ENCODE results near the gene TCF7L1. TPM values are rescaled to one million over a fixed set of nuclear protein-coding genes. Genes with fewer than 3 reads are reported as not detected.

The TCF7L1 gene
- total RNA-seq, 1 donor from 2014 or later, result 1.4 TPM

GRCh38 chr2:85344356-85344954 lies 211.3 kb downstream of the TCF7L1 start:
- DNase-seq (ENCODE audit: low read depth), result no peak
- no peak for TF ChIP-seq CTCF (conservative IDR thresholded peaks at IDR 0.05; ENCODE audit: low read depth, low read length)
- H3K4me3 ChIP-seq (ENCODE audit: low read depth, low read length), result no peak overlapping the region

- no peak overlapping the region for H3K4me3 ChIP-seq (ENCODE audit: low read depth, low read length)
- DNase-seq (ENCODE audit: low read depth), result no peak
- no peak for TF ChIP-seq CTCF (conservative IDR thresholded peaks at IDR 0.05; ENCODE audit: low read depth, low read length)
Observed at GRCh38 chr2:85347599-85347998, 214.4 kb downstream of the TCF7L1 start.

- DNase-seq (ENCODE audit: low read depth), result no peak
- no peak for TF ChIP-seq CTCF (conservative IDR thresholded peaks at IDR 0.05; ENCODE audit: low read depth, low read length)
- peak overlapping the region; percentile 99 for H3K4me3 ChIP-seq (ENCODE audit: low read depth, low read length)
Observed at GRCh38 chr2:85353876-85354285, 220.7 kb downstream of the TCF7L1 start.

GRCh38 chr2:85354286-85355072 lies 221.3 kb downstream of the TCF7L1 start, which contains the start of the genes ELMOD3 and RETSAT:
Gene ELMOD3 (plus strand): TSS chr2:85354769. CDS start chr2:85357199, 2,430 bp downstream.
Gene RETSAT (minus strand): TSS chr2:85354528. CDS start chr2:85354507, 21 bp downstream.
- TF ChIP-seq CTCF (conservative IDR thresholded peaks at IDR 0.05; ENCODE audit: low read depth, low read length), result no peak
- DNase-seq (ENCODE audit: low read depth), result peak; percentile 95
- peak within 1 kb of the TSS; percentile 99 for H3K4me3 ChIP-seq (ENCODE audit: low read depth, low read length)

GRCh38 chr2:85355073-85355410 lies 221.8 kb downstream of the TCF7L1 start:
- TF ChIP-seq CTCF (conservative IDR thresholded peaks at IDR 0.05; ENCODE audit: low read depth, low read length), result no peak
- no peak for DNase-seq (ENCODE audit: low read depth)

GRCh38 chr2:85355521-85355920 lies 222.3 kb downstream of the TCF7L1 start:
- no peak for DNase-seq (ENCODE audit: low read depth)
- H3K4me3 ChIP-seq (ENCODE audit: low read depth, low read length), result peak overlapping the region; percentile 99
- TF ChIP-seq CTCF (conservative IDR thresholded peaks at IDR 0.05; ENCODE audit: low read depth, low read length), result no peak

More at GRCh38 chr2:85355073-85355410, 221.8 kb downstream of the TCF7L1 start:
- peak overlapping the region; percentile 99 for H3K4me3 ChIP-seq (ENCODE audit: low read depth, low read length)
